ENCODE measurements around the gene TMEM247.

DNA sequence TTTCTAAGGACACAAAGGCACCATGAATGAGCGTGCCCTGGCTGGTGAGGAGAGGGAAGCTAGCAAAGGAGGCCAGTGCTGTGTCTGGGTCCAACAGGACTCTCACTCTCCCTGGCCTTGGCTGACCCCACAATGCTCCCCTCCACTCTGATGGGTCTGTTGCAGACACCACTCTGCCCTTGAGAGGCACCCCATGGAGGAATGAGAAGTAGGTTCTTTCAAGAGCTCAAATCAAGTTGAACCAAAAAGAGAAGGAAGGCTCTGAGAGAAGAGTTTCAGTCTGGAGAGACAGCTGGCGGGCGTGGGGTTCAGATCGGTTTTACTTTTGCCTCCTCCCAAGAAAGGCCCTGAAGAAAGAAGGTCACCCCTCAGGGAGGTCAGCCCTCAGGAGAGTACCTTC is 18.4 kb downstream of the TMEM247 start:
- TF ChIP-seq POLR2A (IDR thresholded peaks at IDR 0.05): no peak
- TF ChIP-seq, protein P1, sequence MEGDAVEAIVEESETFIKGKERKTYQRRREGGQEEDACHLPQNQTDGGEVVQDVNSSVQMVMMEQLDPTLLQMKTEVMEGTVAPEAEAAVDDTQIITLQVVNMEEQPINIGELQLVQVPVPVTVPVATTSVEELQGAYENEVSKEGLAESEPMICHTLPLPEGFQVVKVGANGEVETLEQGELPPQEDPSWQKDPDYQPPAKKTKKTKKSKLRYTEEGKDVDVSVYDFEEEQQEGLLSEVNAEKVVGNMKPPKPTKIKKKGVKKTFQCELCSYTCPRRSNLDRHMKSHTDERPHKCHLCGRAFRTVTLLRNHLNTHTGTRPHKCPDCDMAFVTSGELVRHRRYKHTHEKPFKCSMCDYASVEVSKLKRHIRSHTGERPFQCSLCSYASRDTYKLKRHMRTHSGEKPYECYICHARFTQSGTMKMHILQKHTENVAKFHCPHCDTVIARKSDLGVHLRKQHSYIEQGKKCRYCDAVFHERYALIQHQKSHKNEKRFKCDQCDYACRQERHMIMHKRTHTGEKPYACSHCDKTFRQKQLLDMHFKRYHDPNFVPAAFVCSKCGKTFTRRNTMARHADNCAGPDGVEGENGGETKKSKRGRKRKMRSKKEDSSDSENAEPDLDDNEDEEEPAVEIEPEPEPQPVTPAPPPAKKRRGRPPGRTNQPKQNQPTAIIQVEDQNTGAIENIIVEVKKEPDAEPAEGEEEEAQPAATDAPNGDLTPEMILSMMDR (IDR thresholded peaks at IDR 0.05): no peak
